ENCODE results near the gene FCGR2B.
"Not testable (repeated sequence)": the region's sequence is repeated elsewhere in the genome, so short reads cannot be mapped to it uniquely, and the experiment has no call there.

The FCGR2B gene

GRCh38 chr1:161636189-161636782 lies 26.7 kb upstream of the FCGR2B start:
- not testable (repeated sequence) for H3K9me3 ChIP-seq (replicated peaks in 1 of 2; ENCODE audit: control insufficient read depth in 2 of 2, insufficient read depth in 1 of 2, low read depth in 1 of 2, low read length in 2 of 2); H3K4me3 ChIP-seq (ENCODE audit: low read length in 2 of 2); H3K4me2 ChIP-seq (ENCODE audit: insufficient read depth, low read length, poor library complexity, severe bottlenecking); H3K4me1 ChIP-seq (ENCODE audit: control insufficient read depth in 2 of 2, insufficient read depth in 1 of 2, low read depth in 1 of 2, low read length in 2 of 2); H3K79me1 ChIP-seq (ENCODE audit: low read depth, low read length); H2BK120ac ChIP-seq (ENCODE audit: low read depth, low read length); H3K4ac ChIP-seq (ENCODE audit: low read length); DNase-seq (ENCODE audit: low spot score); H3K27ac ChIP-seq (replicated peaks; ENCODE audit: low read length); H3K23ac ChIP-seq (ENCODE audit: low read depth, low read length, poor library complexity); H3K14ac ChIP-seq (ENCODE audit: low read length); H2AK5ac ChIP-seq (ENCODE audit: low read depth, low read length); H3K18ac ChIP-seq (ENCODE audit: low read length); H3K36me3 ChIP-seq (replicated peaks in 1 of 2; ENCODE audit: control insufficient read depth in 2 of 2, insufficient read depth in 2 of 2, low read length in 2 of 2); H2BK15ac ChIP-seq (ENCODE audit: low read length); H3K9ac ChIP-seq (ENCODE audit: low read depth, low read length, poor library complexity); H4K8ac ChIP-seq (ENCODE audit: low read depth, low read length); H2AFZ ChIP-seq (ENCODE audit: low read length); H2BK12ac ChIP-seq (ENCODE audit: low read length); H2BK5ac ChIP-seq (ENCODE audit: low read length); H3K27me3 ChIP-seq (ENCODE audit: control insufficient read depth in 3 of 3, insufficient read depth in 3 of 3, low read depth in 1 of 3, low read length in 3 of 3); H4K91ac ChIP-seq (ENCODE audit: low read depth, low read length, poor library complexity)
- WGBS, 2 donors (ENCODE audit: extremely low coverage in 2 of 2, insufficient read length in 2 of 2, insufficient replicate concordance in 1 of 2) = no CpG with 5 or more reads among the region's 1 CpG

- H4K91ac ChIP-seq (ENCODE audit: low read depth, low read length, poor library complexity); H3K4me1 ChIP-seq (ENCODE audit: control insufficient read depth in 2 of 2, insufficient read depth in 1 of 2, low read depth in 1 of 2, low read length in 2 of 2): not testable (repeated sequence)
These were observed 26.0 kb upstream of the FCGR2B start for GRCh38 chr1:161636976-161637375.

GRCh38 chr1:161638251-161638993 lies 24.5 kb upstream of the FCGR2B start:
- H3K9me3 ChIP-seq (replicated peaks in 1 of 2; ENCODE audit: control insufficient read depth in 2 of 2, insufficient read depth in 1 of 2, low read depth in 1 of 2, low read length in 2 of 2); H3K4me3 ChIP-seq (ENCODE audit: low read length in 2 of 2); H3K4me2 ChIP-seq (ENCODE audit: insufficient read depth, low read length, poor library complexity, severe bottlenecking); H2AK5ac ChIP-seq (ENCODE audit: low read depth, low read length); H3K4ac ChIP-seq (ENCODE audit: low read length); H3K36me3 ChIP-seq (replicated peaks in 1 of 2; ENCODE audit: control insufficient read depth in 2 of 2, insufficient read depth in 2 of 2, low read length in 2 of 2); H3K4me1 ChIP-seq (ENCODE audit: control insufficient read depth in 2 of 2, insufficient read depth in 1 of 2, low read depth in 1 of 2, low read length in 2 of 2); H2BK120ac ChIP-seq (ENCODE audit: low read depth, low read length); H3K18ac ChIP-seq (ENCODE audit: low read length); H2AFZ ChIP-seq (ENCODE audit: low read length); H4K8ac ChIP-seq (ENCODE audit: low read depth, low read length); H3K23ac ChIP-seq (ENCODE audit: low read depth, low read length, poor library complexity); H3K9ac ChIP-seq (ENCODE audit: low read depth, low read length, poor library complexity); H3K79me1 ChIP-seq (ENCODE audit: low read depth, low read length); H2BK15ac ChIP-seq (ENCODE audit: low read length); H2BK5ac ChIP-seq (ENCODE audit: low read length); H2BK12ac ChIP-seq (ENCODE audit: low read length); H3K27ac ChIP-seq (replicated peaks; ENCODE audit: low read length); H3K14ac ChIP-seq (ENCODE audit: low read length); H4K91ac ChIP-seq (ENCODE audit: low read depth, low read length, poor library complexity); H3K27me3 ChIP-seq (ENCODE audit: control insufficient read depth in 3 of 3, insufficient read depth in 3 of 3, low read depth in 1 of 3, low read length in 3 of 3); DNase-seq (ENCODE audit: low spot score): not testable (repeated sequence)
- no CpG with 5 or more reads among the region's 6 CpGs for WGBS, 2 donors (ENCODE audit: extremely low coverage in 2 of 2, insufficient read length in 2 of 2, insufficient replicate concordance in 1 of 2)

More at GRCh38 chr1:161636976-161637375, 26.0 kb upstream of the FCGR2B start:
- not testable (repeated sequence) for H4K8ac ChIP-seq (ENCODE audit: low read depth, low read length); H3K27me3 ChIP-seq (ENCODE audit: control insufficient read depth in 3 of 3, insufficient read depth in 3 of 3, low read depth in 1 of 3, low read length in 3 of 3); H3K9ac ChIP-seq (ENCODE audit: low read depth, low read length, poor library complexity); H2BK15ac ChIP-seq (ENCODE audit: low read length); H3K4ac ChIP-seq (ENCODE audit: low read length); H3K18ac ChIP-seq (ENCODE audit: low read length); H3K27ac ChIP-seq (replicated peaks; ENCODE audit: low read length); H3K4me3 ChIP-seq (ENCODE audit: low read length in 2 of 2); H3K36me3 ChIP-seq (replicated peaks in 1 of 2; ENCODE audit: control insufficient read depth in 2 of 2, insufficient read depth in 2 of 2, low read length in 2 of 2); H2AK5ac ChIP-seq (ENCODE audit: low read depth, low read length); H2BK5ac ChIP-seq (ENCODE audit: low read length); H2AFZ ChIP-seq (ENCODE audit: low read length); H3K9me3 ChIP-seq (replicated peaks in 1 of 2; ENCODE audit: control insufficient read depth in 2 of 2, insufficient read depth in 1 of 2, low read depth in 1 of 2, low read length in 2 of 2); H3K14ac ChIP-seq (ENCODE audit: low read length); H2BK120ac ChIP-seq (ENCODE audit: low read depth, low read length); H2BK12ac ChIP-seq (ENCODE audit: low read length); H3K79me1 ChIP-seq (ENCODE audit: low read depth, low read length); H3K4me2 ChIP-seq (ENCODE audit: insufficient read depth, low read length, poor library complexity, severe bottlenecking); H3K23ac ChIP-seq (ENCODE audit: low read depth, low read length, poor library complexity); DNase-seq (ENCODE audit: low spot score)
- WGBS, 2 donors (ENCODE audit: extremely low coverage in 2 of 2, insufficient read length in 2 of 2, insufficient replicate concordance in 1 of 2) = no CpG with 5 or more reads among the region's 3 CpGs

GRCh38 chr1:161639203-161639602 lies 23.7 kb upstream of the FCGR2B start:
- not testable (repeated sequence) for H3K18ac ChIP-seq (ENCODE audit: low read length); H4K8ac ChIP-seq (ENCODE audit: low read depth, low read length); H3K4me1 ChIP-seq (ENCODE audit: control insufficient read depth in 2 of 2, insufficient read depth in 1 of 2, low read depth in 1 of 2, low read length in 2 of 2); H3K27me3 ChIP-seq (ENCODE audit: control insufficient read depth in 3 of 3, insufficient read depth in 3 of 3, low read depth in 1 of 3, low read length in 3 of 3); H2BK5ac ChIP-seq (ENCODE audit: low read length); H3K27ac ChIP-seq (replicated peaks; ENCODE audit: low read length); DNase-seq (ENCODE audit: low spot score); H2AFZ ChIP-seq (ENCODE audit: low read length); H2BK120ac ChIP-seq (ENCODE audit: low read depth, low read length); H2BK15ac ChIP-seq (ENCODE audit: low read length); H3K23ac ChIP-seq (ENCODE audit: low read depth, low read length, poor library complexity); H3K36me3 ChIP-seq (replicated peaks in 1 of 2; ENCODE audit: control insufficient read depth in 2 of 2, insufficient read depth in 2 of 2, low read length in 2 of 2); H4K91ac ChIP-seq (ENCODE audit: low read depth, low read length, poor library complexity); H3K4me2 ChIP-seq (ENCODE audit: insufficient read depth, low read length, poor library complexity, severe bottlenecking); H3K4me3 ChIP-seq (ENCODE audit: low read length in 2 of 2); H3K14ac ChIP-seq (ENCODE audit: low read length); H3K4ac ChIP-seq (ENCODE audit: low read length); H3K79me1 ChIP-seq (ENCODE audit: low read depth, low read length); H3K9me3 ChIP-seq (replicated peaks in 1 of 2; ENCODE audit: control insufficient read depth in 2 of 2, insufficient read depth in 1 of 2, low read depth in 1 of 2, low read length in 2 of 2); H2AK5ac ChIP-seq (ENCODE audit: low read depth, low read length); H2BK12ac ChIP-seq (ENCODE audit: low read length); H3K9ac ChIP-seq (ENCODE audit: low read depth, low read length, poor library complexity)
- no CpG with 5 or more reads among the region's 2 CpGs for WGBS, 2 donors (ENCODE audit: extremely low coverage in 2 of 2, insufficient read length in 2 of 2, insufficient replicate concordance in 1 of 2)

Measured in neuronal stem cell (in vitro differentiated cells).